Neural crest cell (in vitro differentiated cells): ENCODE measurements around the gene ACAT2. TPM values are rescaled to one million over a fixed set of nuclear protein-coding genes. Genes with fewer than 3 reads are reported as not detected.

Experiments
- DNase-seq: peaks from one replicate; pipeline ENCODE4 v3.0.0; 2021; ENCODE audit warnings: low read depth, mixed read lengths, low spot score
- H3K27ac Mint-ChIP-seq: one replicate; pipeline ENCODE4 v1.8.0; 2021; ENCODE audit warnings: mild to moderate bottlenecking, mixed read lengths; ENCODE audit not compliant: unreplicated experiment
- H3K27me3 Mint-ChIP-seq: 2 replicates; pipeline ENCODE4 v1.8.0; 2021; ENCODE audit warnings: low read depth, mild to moderate bottlenecking, mixed read lengths
- H3K36me3 Mint-ChIP-seq: 2 replicates; pipeline ENCODE4 v1.8.0; 2021; ENCODE audit warnings: low read depth, mild to moderate bottlenecking, mixed read lengths
- H3K4me1 Mint-ChIP-seq: 2 replicates; pipeline ENCODE4 v1.8.0; 2021; ENCODE audit warnings: mixed read lengths
- H3K4me3 Mint-ChIP-seq: one replicate; pipeline ENCODE4 v1.8.0; 2021; ENCODE audit warnings: mild to moderate bottlenecking, mixed read lengths
- H3K9me3 Mint-ChIP-seq: 2 replicates; pipeline ENCODE4 v1.8.0; 2021; ENCODE audit warnings: mixed read lengths
- CTCF ChIP-seq: fragments of 200-600 bp; sonication (generic); conservative IDR thresholded peaks from 2 replicates; pipeline ENCODE4 v1.5.0; 2021; ENCODE audit warnings: antibody characterized with exemption, mild to moderate bottlenecking
- total RNA-seq: library from RNA; stranded (reverse); gene quantifications from 2 replicates; pipeline ENCODE4 v1.2.1, GENCODE V29; 2021

The ACAT2 gene
- total RNA-seq, 1 donor from 2014 or later, result 443 TPM

DNA sequence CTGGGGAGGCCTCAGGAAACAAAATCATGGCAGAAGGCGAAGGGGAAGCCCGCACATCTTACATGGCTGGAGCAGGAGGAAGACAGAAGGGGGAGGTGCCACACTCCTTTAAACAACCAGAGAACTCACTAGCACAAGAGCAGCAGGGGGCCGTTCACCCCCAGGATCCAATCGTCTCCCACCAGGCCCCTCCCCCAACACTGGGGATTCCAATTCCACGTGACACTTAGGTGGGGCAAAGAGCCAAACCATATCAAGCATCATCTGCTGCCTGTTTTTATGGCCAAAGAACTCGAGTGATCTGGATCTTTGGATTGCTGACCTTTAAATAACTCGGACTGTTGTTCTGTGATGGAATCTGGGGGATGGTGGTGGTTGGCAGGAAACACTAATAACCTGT, 66.2 kb downstream of the ACAT2 start:
- TF ChIP-seq CTCF, result no peak
- H3K4me1 Mint-ChIP-seq, result peaks cover 10% of the 10 kb centered on the region
- no peak for DNase-seq
- no peaks in the 10 kb centered on the region for H3K36me3 Mint-ChIP-seq
- H3K4me3 Mint-ChIP-seq, result no peak overlapping the region
- H3K9me3 Mint-ChIP-seq, result no peaks in the 10 kb centered on the region
- H3K27ac Mint-ChIP-seq, result no peak overlapping the region
- no peaks in the 10 kb centered on the region for H3K27me3 Mint-ChIP-seq

Other genes starting within 250 kb of the ACAT2 start
- gene SOD2, start 68.8 kb upstream of the ACAT2 start, total RNA-seq, result 91.9 and 96.7 TPM in 2 replicates
- 126 and 128 TPM in 2 replicates for gene WTAP, start 34.5 kb upstream of the ACAT2 start, total RNA-seq
- gene TCP1, start 27.6 kb downstream of the ACAT2 start, total RNA-seq, result 246 and 248 TPM in 2 replicates
- gene MRPL18, start 28.4 kb downstream of the ACAT2 start, total RNA-seq, result 53.0 and 56.3 TPM in 2 replicates
- 0.49 TPM in 1 of 2 replicates, not detected in the other for gene PNLDC1, start 38.2 kb downstream of the ACAT2 start, total RNA-seq
- gene MAS1, start 128.9 kb downstream of the ACAT2 start, total RNA-seq, result not detected in 2 replicates
- gene IGF2R, start 207.0 kb downstream of the ACAT2 start, total RNA-seq, result 97.3 and 103 TPM in 2 replicates